Stimulated activated CD4-positive, alpha-beta T cell treated with anti-CD3 and anti-CD28 coated beads, Interleukin-12 subunit alpha, Interleukin-12 subunit beta, amount 100 ng/mL, for 4 hours (primary cell): Measurements from ENCODE around the gene IRF2.

Source experiments
- DNase-seq: peaks from one replicate; pipeline ENCODE4 v3.0.0-alpha.2; 2020

IRF2 gene

GRCh38 chr4:184404047-184404446, 70.3 kb downstream of the IRF2 start:
- no peak for DNase-seq

GRCh38 chr4:184403384-184403781, 71.0 kb downstream of the IRF2 start:
- no peak for DNase-seq

- no peak for DNase-seq
These were observed 71.5 kb downstream of the IRF2 start for GRCh38 chr4:184402740-184403383.

- no peak for DNase-seq
These were observed 72.1 kb downstream of the IRF2 start for GRCh38 chr4:184402239-184402638.

GRCh38 chr4:184401397-184402171, 72.8 kb downstream of the IRF2 start:
- no peak for DNase-seq

GRCh38 chr4:184400891-184401290, 73.5 kb downstream of the IRF2 start:
- DNase-seq: no peak

GRCh38 chr4:184400375-184400870, 73.9 kb downstream of the IRF2 start:
- DNase-seq: no peak

- DNase-seq: no peak
These were observed 74.8 kb downstream of the IRF2 start for GRCh38 chr4:184399512-184399908.

GRCh38 chr4:184398741-184399511, 75.4 kb downstream of the IRF2 start:
- no peak for DNase-seq

GRCh38 chr4:184397516-184398163, 76.7 kb downstream of the IRF2 start:
- no peak for DNase-seq

- DNase-seq: no peak
These were observed 77.5 kb downstream of the IRF2 start for GRCh38 chr4:184396570-184397515.

- no peak for DNase-seq
These were observed 78.4 kb downstream of the IRF2 start for GRCh38 chr4:184395971-184396391.

GRCh38 chr4:184395451-184395917, 78.9 kb downstream of the IRF2 start:
- DNase-seq: no peak

GRCh38 chr4:184392748-184393559, 81.4 kb downstream of the IRF2 start:
- no peak for DNase-seq

- no peak for DNase-seq
These were observed 82.0 kb downstream of the IRF2 start for GRCh38 chr4:184392316-184392715.

- DNase-seq: no peak
These were observed 84.1 kb downstream of the IRF2 start for GRCh38 chr4:184389978-184390900.

GRCh38 chr4:184388106-184388505, 86.2 kb downstream of the IRF2 start:
- no peak for DNase-seq

GRCh38 chr4:184387351-184387750, 87.0 kb downstream of the IRF2 start:
- DNase-seq: no peak

- no peak for DNase-seq
These were observed 88.0 kb downstream of the IRF2 start for GRCh38 chr4:184386271-184386781.
